Measurements from ENCODE around the gene TAF6.

Gene TAF6

GRCh38 chr7:100106633-100107032 lies 12.5 kb downstream of the TAF6 start:
- no peak overlapping the region for H3K27ac ChIP-seq (ENCODE audit: insufficient read depth, low read length, poor library complexity, severe bottlenecking)
- H3K9me3 ChIP-seq (ENCODE audit: control insufficient read depth, low read length) = no peaks in the 10 kb centered on the region
- H3K4me1 ChIP-seq (ENCODE audit: control insufficient read depth, insufficient read depth, low read length, poor library complexity, severe bottlenecking) = no peaks in the 10 kb centered on the region
- no peaks in the 10 kb centered on the region for H3K27me3 ChIP-seq (replicated peaks; ENCODE audit: control insufficient read depth, insufficient read depth, low read length, poor library complexity, severe bottlenecking)
- peaks cover 41% of the 10 kb centered on the region for H3K36me3 ChIP-seq (ENCODE audit: control insufficient read depth, insufficient read depth, low read length)
- DNase-seq = no peak
- H3K4me3 ChIP-seq (ENCODE audit: insufficient read depth, low read depth, low read length, poor library complexity, severe bottlenecking) = no peak overlapping the region

GRCh38 chr7:100105534-100105933 lies 13.6 kb downstream of the TAF6 start:
- H3K9me3 ChIP-seq (ENCODE audit: control insufficient read depth, low read length) = no peaks in the 10 kb centered on the region
- no peak overlapping the region for H3K4me3 ChIP-seq (ENCODE audit: insufficient read depth, low read depth, low read length, poor library complexity, severe bottlenecking)
- H3K27ac ChIP-seq (ENCODE audit: insufficient read depth, low read length, poor library complexity, severe bottlenecking) = no peak overlapping the region
- no peaks in the 10 kb centered on the region for H3K27me3 ChIP-seq (replicated peaks; ENCODE audit: control insufficient read depth, insufficient read depth, low read length, poor library complexity, severe bottlenecking)
- H3K36me3 ChIP-seq (ENCODE audit: control insufficient read depth, insufficient read depth, low read length) = peaks cover 31% of the 10 kb centered on the region
- DNase-seq = no peak
- H3K4me1 ChIP-seq (ENCODE audit: control insufficient read depth, insufficient read depth, low read length, poor library complexity, severe bottlenecking) = no peaks in the 10 kb centered on the region

DNA sequence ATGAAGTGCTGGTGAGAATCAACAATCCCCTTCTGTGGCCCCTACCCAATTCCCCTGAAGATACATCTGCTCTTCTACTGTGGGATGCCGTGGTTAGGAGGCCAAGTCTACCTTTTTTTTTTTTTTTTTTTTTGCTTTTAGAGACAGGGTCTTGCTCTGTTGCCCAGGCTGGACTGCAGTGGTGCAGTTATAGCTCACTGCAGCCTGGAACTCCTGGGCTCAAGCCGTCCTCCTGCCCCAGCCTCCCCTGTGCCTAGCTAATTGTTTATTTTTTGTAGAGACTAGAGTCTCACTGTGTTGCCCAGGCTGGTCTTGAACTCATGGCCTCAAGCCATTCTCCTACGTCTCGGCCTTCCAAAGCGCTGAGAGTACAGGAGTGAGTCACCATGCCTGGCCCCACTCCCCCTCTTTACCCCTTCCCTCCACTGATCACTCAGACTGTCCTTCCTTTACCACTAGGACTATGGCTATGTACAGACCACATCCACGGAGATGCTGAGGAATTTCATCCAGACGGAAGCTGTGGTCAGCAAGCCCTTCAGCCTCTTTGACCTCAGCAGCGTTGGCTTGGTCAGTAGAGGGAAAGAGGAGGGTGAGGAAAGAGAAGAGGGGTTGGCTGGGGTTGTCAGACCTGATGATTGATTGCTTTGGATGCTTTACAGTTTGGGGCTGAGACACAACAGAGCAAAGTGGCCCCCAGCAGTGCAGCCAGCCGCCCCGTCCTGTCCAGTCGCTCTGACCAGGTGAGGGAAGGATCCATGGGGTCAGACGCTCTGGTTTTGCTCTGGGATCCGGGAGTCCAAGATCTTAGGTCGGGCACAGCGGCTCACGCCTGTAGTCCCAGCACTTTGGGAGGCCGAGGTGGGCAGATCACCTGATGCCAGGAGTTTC lies 16.0 kb downstream of the TAF6 start:
- Histone ChIP-seq H3K27ac (ENCODE audit: insufficient read depth, low read length, poor library complexity, severe bottlenecking) (no peak overlapping the region), H3K27me3 (replicated peaks; ENCODE audit: control insufficient read depth, insufficient read depth, low read length, poor library complexity, severe bottlenecking) (no peaks in the 10 kb centered on the region), H3K4me1 (ENCODE audit: control insufficient read depth, insufficient read depth, low read length, poor library complexity, severe bottlenecking) (peaks cover 11% of the 10 kb centered on the region), H3K4me3 (ENCODE audit: insufficient read depth, low read depth, low read length, poor library complexity, severe bottlenecking) (no peak overlapping the region), H3K9me3 (ENCODE audit: control insufficient read depth, low read length) (no peaks in the 10 kb centered on the region), H3K36me3 (ENCODE audit: control insufficient read depth, insufficient read depth, low read length) (peaks cover 34% of the 10 kb centered on the region)
- no peak for DNase-seq

DNA sequence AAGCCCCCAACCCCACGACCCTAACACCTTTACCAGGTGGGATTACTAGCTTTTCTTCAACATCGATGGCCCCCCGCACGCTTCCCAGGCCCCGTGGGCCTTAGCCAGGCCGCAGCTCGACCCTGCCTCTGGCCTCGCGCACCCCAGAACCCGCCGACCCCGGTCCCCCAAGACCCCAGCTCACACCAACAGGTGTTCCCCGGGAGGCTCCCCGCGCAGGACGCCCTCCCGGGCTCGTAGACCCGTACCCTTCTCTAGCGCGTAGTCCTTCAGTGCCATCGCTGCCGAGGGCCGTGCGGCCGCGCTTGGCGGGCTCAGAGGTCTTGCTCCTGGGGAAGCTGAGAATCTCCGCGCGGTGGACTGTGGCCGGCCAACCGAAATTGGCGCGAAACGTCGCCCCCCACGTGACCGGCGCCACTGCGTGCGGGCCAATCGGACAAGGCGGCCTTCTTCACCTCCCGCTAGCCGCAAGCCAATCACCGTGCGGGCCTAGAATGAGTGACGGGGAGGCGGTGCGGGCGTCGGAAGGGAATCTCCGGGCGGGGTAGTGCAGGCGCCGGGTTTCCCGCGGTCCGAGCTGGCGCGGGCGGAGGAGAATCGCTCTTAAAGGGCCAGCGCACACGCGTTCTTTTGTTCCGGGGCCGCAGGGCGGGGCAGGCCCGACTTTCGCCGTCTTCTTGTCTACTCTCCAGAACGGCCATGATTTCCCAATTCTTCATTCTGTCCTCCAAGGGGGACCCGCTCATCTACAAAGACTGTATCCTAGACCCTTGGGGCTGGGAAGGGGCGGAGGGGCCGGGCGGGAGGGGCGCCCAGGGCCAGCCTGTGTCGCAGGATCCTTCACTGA lies 17.9 kb downstream of the TAF6 start, which contains the start of the genes AP4M1 and MCM7:
TSS of gene AP4M1 (plus strand) at position 628 of the 847 bp plus-strand sequence. CDS start at position 700, 72 bp downstream.
TSS of gene MCM7 (minus strand) at position 382 of the 847 bp plus-strand sequence. CDS start at position 279, 103 bp downstream.
- peak within 1 kb of the TSS; percentile 96 for H3K27ac ChIP-seq (ENCODE audit: insufficient read depth, low read length, poor library complexity, severe bottlenecking)
- DNase-seq = peak; percentile 93 to 95 (median 94)
- no peaks in the 10 kb centered on the region for H3K27me3 ChIP-seq (replicated peaks; ENCODE audit: control insufficient read depth, insufficient read depth, low read length, poor library complexity, severe bottlenecking)
- peak within 1 kb of the TSS; percentile 95 for H3K4me3 ChIP-seq (ENCODE audit: insufficient read depth, low read depth, low read length, poor library complexity, severe bottlenecking)
- H3K9me3 ChIP-seq (ENCODE audit: control insufficient read depth, low read length) = no peaks in the 10 kb centered on the region
- peaks cover 36% of the 10 kb centered on the region for H3K36me3 ChIP-seq (ENCODE audit: control insufficient read depth, insufficient read depth, low read length)
- H3K4me1 ChIP-seq (ENCODE audit: control insufficient read depth, insufficient read depth, low read length, poor library complexity, severe bottlenecking) = peaks cover 11% of the 10 kb centered on the region

GRCh38 chr7:100100420-100101015 lies 18.6 kb downstream of the TAF6 start:
- Histone ChIP-seq H3K27me3 (replicated peaks; ENCODE audit: control insufficient read depth, insufficient read depth, low read length, poor library complexity, severe bottlenecking) (no peaks in the 10 kb centered on the region), H3K4me3 (ENCODE audit: insufficient read depth, low read depth, low read length, poor library complexity, severe bottlenecking) (peak overlapping the region; percentile 95), H3K36me3 (ENCODE audit: control insufficient read depth, insufficient read depth, low read length) (peaks cover 38% of the 10 kb centered on the region), H3K4me1 (ENCODE audit: control insufficient read depth, insufficient read depth, low read length, poor library complexity, severe bottlenecking) (peaks cover 11% of the 10 kb centered on the region), H3K27ac (ENCODE audit: insufficient read depth, low read length, poor library complexity, severe bottlenecking) (peak overlapping the region; percentile 96), H3K9me3 (ENCODE audit: control insufficient read depth, low read length) (no peaks in the 10 kb centered on the region)
- DNase-seq = peak; percentile 78 to 81 (median 78)

DNA sequence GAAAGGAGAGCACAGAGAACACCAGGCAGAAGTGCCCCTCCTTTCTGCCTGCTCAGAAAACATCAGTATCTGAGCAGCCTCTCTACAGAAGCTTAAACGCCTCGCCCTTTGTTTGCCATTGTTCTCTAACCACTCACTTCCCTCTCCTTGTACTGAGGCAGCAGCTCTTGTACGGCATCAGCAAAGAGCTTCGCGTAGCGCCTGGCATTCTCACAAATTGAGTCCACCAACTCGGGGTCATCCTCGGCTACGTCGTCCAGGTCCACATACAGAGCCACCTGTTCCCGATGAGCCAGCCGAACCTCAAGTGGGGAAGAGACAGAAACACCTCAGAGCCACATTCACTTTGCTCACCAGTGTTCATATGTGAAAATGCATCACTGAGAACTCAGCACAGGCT lies 19.7 kb downstream of the TAF6 start:
- peaks cover 47% of the 10 kb centered on the region for H3K36me3 ChIP-seq (ENCODE audit: control insufficient read depth, insufficient read depth, low read length)
- H3K4me1 ChIP-seq (ENCODE audit: control insufficient read depth, insufficient read depth, low read length, poor library complexity, severe bottlenecking) = peaks cover 11% of the 10 kb centered on the region

GRCh38 chr7:100098913-100099312 lies 20.2 kb downstream of the TAF6 start:
- Histone ChIP-seq H3K27me3 (replicated peaks; ENCODE audit: control insufficient read depth, insufficient read depth, low read length, poor library complexity, severe bottlenecking) (no peaks in the 10 kb centered on the region), H3K27ac (ENCODE audit: insufficient read depth, low read length, poor library complexity, severe bottlenecking) (peak overlapping the region; percentile 96), H3K4me1 (ENCODE audit: control insufficient read depth, insufficient read depth, low read length, poor library complexity, severe bottlenecking) (peaks cover 11% of the 10 kb centered on the region), H3K9me3 (ENCODE audit: control insufficient read depth, low read length) (no peaks in the 10 kb centered on the region), H3K36me3 (ENCODE audit: control insufficient read depth, insufficient read depth, low read length) (peaks cover 52% of the 10 kb centered on the region), H3K4me3 (ENCODE audit: insufficient read depth, low read depth, low read length, poor library complexity, severe bottlenecking) (no peak overlapping the region)
- no peak for DNase-seq

More for the DNA sequence above, 19.7 kb downstream of the TAF6 start:
- Histone ChIP-seq H3K9me3 (ENCODE audit: control insufficient read depth, low read length) (no peaks in the 10 kb centered on the region), H3K27ac (ENCODE audit: insufficient read depth, low read length, poor library complexity, severe bottlenecking) (peak overlapping the region; percentile 96), H3K27me3 (replicated peaks; ENCODE audit: control insufficient read depth, insufficient read depth, low read length, poor library complexity, severe bottlenecking) (no peaks in the 10 kb centered on the region), H3K4me3 (ENCODE audit: insufficient read depth, low read depth, low read length, poor library complexity, severe bottlenecking) (peak overlapping the region; percentile 95)
- no peak for DNase-seq

- no peak overlapping the region for H3K27ac ChIP-seq (ENCODE audit: insufficient read depth, low read length, poor library complexity, severe bottlenecking)
- no peaks in the 10 kb centered on the region for H3K27me3 ChIP-seq (replicated peaks; ENCODE audit: control insufficient read depth, insufficient read depth, low read length, poor library complexity, severe bottlenecking)
- DNase-seq = no peak
- H3K4me1 ChIP-seq (ENCODE audit: control insufficient read depth, insufficient read depth, low read length, poor library complexity, severe bottlenecking) = peaks cover 11% of the 10 kb centered on the region
- no peaks in the 10 kb centered on the region for H3K9me3 ChIP-seq (ENCODE audit: control insufficient read depth, low read length)
- H3K36me3 ChIP-seq (ENCODE audit: control insufficient read depth, insufficient read depth, low read length) = peaks cover 85% of the 10 kb centered on the region
- no peak overlapping the region for H3K4me3 ChIP-seq (ENCODE audit: insufficient read depth, low read depth, low read length, poor library complexity, severe bottlenecking)
These were observed 23.5 kb downstream of the TAF6 start for GRCh38 chr7:100095704-100096103.

DNA sequence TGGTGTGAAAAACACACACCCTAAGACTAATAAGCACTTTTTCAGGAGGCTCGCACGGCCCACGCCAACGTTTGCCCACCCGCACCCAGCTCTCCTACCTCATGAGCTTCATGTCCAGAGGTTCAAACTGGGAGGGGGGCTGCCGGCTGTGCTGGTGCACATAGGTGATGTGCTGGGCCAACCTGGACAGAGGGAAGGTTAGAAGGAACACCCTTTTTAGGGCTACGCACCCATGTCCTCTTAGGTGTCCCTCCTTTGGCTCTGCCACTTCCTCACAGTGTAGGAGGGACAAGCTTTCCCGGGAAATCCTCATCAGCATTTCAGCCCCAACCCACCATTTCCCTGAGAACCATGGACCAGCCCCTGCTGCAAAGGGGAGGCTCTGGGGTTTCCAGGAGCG lies 23.9 kb downstream of the TAF6 start:
- Histone ChIP-seq H3K4me3 (ENCODE audit: insufficient read depth, low read depth, low read length, poor library complexity, severe bottlenecking) (no peak overlapping the region), H3K27ac (ENCODE audit: insufficient read depth, low read length, poor library complexity, severe bottlenecking) (no peak overlapping the region), H3K4me1 (ENCODE audit: control insufficient read depth, insufficient read depth, low read length, poor library complexity, severe bottlenecking) (peaks cover 11% of the 10 kb centered on the region), H3K27me3 (replicated peaks; ENCODE audit: control insufficient read depth, insufficient read depth, low read length, poor library complexity, severe bottlenecking) (no peaks in the 10 kb centered on the region), H3K36me3 (ENCODE audit: control insufficient read depth, insufficient read depth, low read length) (peaks cover 88% of the 10 kb centered on the region), H3K9me3 (ENCODE audit: control insufficient read depth, low read length) (no peaks in the 10 kb centered on the region)
- no peak for DNase-seq
